Gastrocnemius medialis (tissue), 4 donors: ENCODE data around the gene ACYP2. TPM values are rescaled to one million over a fixed set of nuclear protein-coding genes. Genes with fewer than 3 reads are reported as not detected.
"Not testable (repeated sequence)": the region's sequence is repeated elsewhere in the genome, so short reads cannot be mapped to it uniquely, and the experiment has no call there.

Source experiments
- ATAC-seq, 2 donors: fragments of 150-250 bp; one replicate each; pipeline ENCODE4 v1.9.1; 2016
- DNase-seq, 2 donors: peaks; one replicate each; pipeline ENCODE4 v3.0.0-alpha.2; 2019
- H3K27ac ChIP-seq, 4 donors: fragments of 200-600 bp; sonication (generic); 1 replicate in 1 of 4; 2 replicates in 3 of 4; pipeline ENCODE4 v1.5.1; 2016 to 2018; ENCODE audit warnings: mild to moderate bottlenecking in 2 of 4, moderate library complexity in 1 of 4
- H3K27me3 ChIP-seq, 3 donors: fragments of 200-600 bp; sonication (generic) in 2 of 3; 1 replicate in 1 of 3; 2 replicates in 2 of 3; pipeline versions ENCODE4 v1.5.1 to v1.6.0; 2016 to 2019; ENCODE audit warnings: mild to moderate bottlenecking in 1 of 3, moderate library complexity in 1 of 3
- H3K36me3 ChIP-seq, 2 donors: fragments of 200-600 bp; sonication (generic) in 1 of 2; one replicate each; pipeline ENCODE4 v1.5.1; 2017 to 2018
- H3K4me1 ChIP-seq, 2 donors: fragments of 200-600 bp; sonication (generic) in 1 of 2; one replicate each; pipeline ENCODE4 v1.5.1; 2016 to 2017; ENCODE audit warnings: mild to moderate bottlenecking in 2 of 2
- H3K4me3 ChIP-seq, 4 donors: fragments of 200-600 bp; sonication (generic) in 3 of 4; 1 replicate in 1 of 4; 2 replicates in 3 of 4; pipeline ENCODE4 v1.5.1; 2016 to 2019; ENCODE audit warnings: mild to moderate bottlenecking in 2 of 4
- H3K9me3 ChIP-seq, 3 donors: fragments of 200-600 bp; sonication (generic) in 2 of 3; 1 replicate in 1 of 3; 2 replicates in 2 of 3; pipeline ENCODE4 v1.5.1; 2016 to 2019
- CTCF ChIP-seq, 5 experiments: fragments of 450-650 bp in 3 of 5; fragments of 200-600 bp in 2 of 5; sonication (generic) in 2 of 5; IDR thresholded peaks in 4 of 5; conservative IDR thresholded peaks in 1 of 5; 1 replicate in 4 of 5; 2 replicates in 1 of 5; pipeline ENCODE4 v1.5.1; 2016 to 2019; ENCODE audit warnings: antibody characterized with exemption in 5 of 5, mild to moderate bottlenecking in 3 of 5, moderate library complexity in 3 of 5
- POLR2A ChIP-seq, 2 donors: fragments of 450-650 bp; IDR thresholded peaks; one replicate each; pipeline ENCODE4 v1.6.1; 2017; ENCODE audit warnings: antibody characterized with exemption in 2 of 2, mild to moderate bottlenecking in 2 of 2, moderate library complexity in 2 of 2
- in situ Hi-C, 4 donors: fragments of 200-750 bp; cut with MboI; loops; one replicate each; pipeline versions ENCODE4 v1.15.0 to v1.8.0; 2017; ENCODE audit warnings: low sequenced_read_pairs in 4 of 4
- intact Hi-C: fragments of 100-400 bp; cut with DNase I; formaldehyde crosslinking; loops from one replicate; pipeline ENCODE4 v1.15.1; 2023; ENCODE audit warnings: low total_unique reads
- total RNA-seq, 4 donors: library from RNA; depleted of rRNA; stranded (reverse); fragments of >200 nt; gene quantifications; one replicate each; pipeline versions ENCODE4 v1.1.0 to v1.2.3, GENCODE V29; 2016

The ACYP2 gene
- total RNA-seq, 4 donors from 2014 or later, result 52.9 to 121 (median 107) TPM

GRCh38 chr2:54086157-54086556 lies 29.3 kb upstream of the ACYP2 start:
- no peaks in the 10 kb centered on the region for H3K4me1 ChIP-seq
- H3K4me3 ChIP-seq, result no peak overlapping the region
- H3K27ac ChIP-seq, result no peak overlapping the region
- in situ Hi-C loops (no loop called here), intact Hi-C loops (no loop called here)
- DNase-seq, result no peak
- ATAC-seq, result no peak
- no peaks in the 10 kb centered on the region for H3K36me3 ChIP-seq
- no peaks in the 10 kb centered on the region for H3K27me3 ChIP-seq
- TF ChIP-seq POLR2A (IDR thresholded peaks at IDR 0.05), result no peak
- no peak for TF ChIP-seq CTCF (IDR thresholded peaks at IDR 0.05 in 4 of 5, conservative IDR thresholded peaks at IDR 0.05 in 1 of 5)
- H3K9me3 ChIP-seq, result no peaks in the 10 kb centered on the region

GRCh38 chr2:54088191-54088634 lies 27.2 kb upstream of the ACYP2 start:
- ATAC-seq, result no peak
- Histone ChIP-seq H3K9me3 (no peaks in the 10 kb centered on the region), H3K36me3 (no peaks in the 10 kb centered on the region)

DNA sequence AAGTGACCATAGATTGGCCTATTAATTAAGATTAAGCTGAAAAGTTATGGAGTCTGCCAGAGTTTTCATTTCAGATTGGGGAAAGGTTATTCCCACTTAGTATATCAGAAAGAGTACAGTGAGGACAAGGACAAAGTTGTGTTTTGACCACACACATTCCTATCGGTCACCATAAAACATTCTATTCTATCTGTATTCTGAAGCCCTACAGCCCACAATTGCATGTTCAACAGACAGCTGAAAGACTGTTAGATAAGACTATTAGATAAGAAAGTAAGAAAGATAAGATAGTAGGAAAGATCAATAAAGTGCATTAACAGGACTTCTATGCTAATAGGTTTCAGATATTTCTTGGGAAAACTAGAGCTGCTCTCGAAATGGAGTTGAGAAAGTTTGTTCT lies 26.7 kb upstream of the ACYP2 start:
- intact Hi-C loops (no loop called here), in situ Hi-C loops (no loop called here)
- TF ChIP-seq CTCF (IDR thresholded peaks at IDR 0.05 in 4 of 5, conservative IDR thresholded peaks at IDR 0.05 in 1 of 5) (no peak), POLR2A (IDR thresholded peaks at IDR 0.05) (no peak)
- Histone ChIP-seq H3K27ac (no peak overlapping the region), H3K9me3 (no peaks in the 10 kb centered on the region), H3K4me3 (no peak overlapping the region), H3K4me1 (no peaks in the 10 kb centered on the region), H3K27me3 (no peaks in the 10 kb centered on the region), H3K36me3 (no peaks in the 10 kb centered on the region)
- DNase-seq (no peak), ATAC-seq (no peak)

More at GRCh38 chr2:54088191-54088634, 27.2 kb upstream of the ACYP2 start:
- Histone ChIP-seq H3K4me3 (no peak overlapping the region), H3K27ac (no peak overlapping the region), H3K27me3 (no peaks in the 10 kb centered on the region), H3K4me1 (no peaks in the 10 kb centered on the region)
- no peak for DNase-seq
- in situ Hi-C loops, result no loop called here
- TF ChIP-seq POLR2A (IDR thresholded peaks at IDR 0.05), result no peak
- TF ChIP-seq CTCF (IDR thresholded peaks at IDR 0.05 in 4 of 5, conservative IDR thresholded peaks at IDR 0.05 in 1 of 5), result no peak
- intact Hi-C loops, result no loop called here

- DNase-seq, result no peak
- no peak for ATAC-seq
- Histone ChIP-seq H3K9me3 (no peaks in the 10 kb centered on the region), H3K4me3 (no peak overlapping the region), H3K4me1 (no peaks in the 10 kb centered on the region), H3K36me3 (no peaks in the 10 kb centered on the region), H3K27me3 (no peaks in the 10 kb centered on the region), H3K27ac (no peak overlapping the region)
- TF ChIP-seq CTCF (IDR thresholded peaks at IDR 0.05 in 4 of 5, conservative IDR thresholded peaks at IDR 0.05 in 1 of 5) (no peak), POLR2A (IDR thresholded peaks at IDR 0.05) (no peak)
- in situ Hi-C loops, result no loop called here
- intact Hi-C loops, result no loop called here
These were observed 24.8 kb upstream of the ACYP2 start for GRCh38 chr2:54090521-54091117.

DNA sequence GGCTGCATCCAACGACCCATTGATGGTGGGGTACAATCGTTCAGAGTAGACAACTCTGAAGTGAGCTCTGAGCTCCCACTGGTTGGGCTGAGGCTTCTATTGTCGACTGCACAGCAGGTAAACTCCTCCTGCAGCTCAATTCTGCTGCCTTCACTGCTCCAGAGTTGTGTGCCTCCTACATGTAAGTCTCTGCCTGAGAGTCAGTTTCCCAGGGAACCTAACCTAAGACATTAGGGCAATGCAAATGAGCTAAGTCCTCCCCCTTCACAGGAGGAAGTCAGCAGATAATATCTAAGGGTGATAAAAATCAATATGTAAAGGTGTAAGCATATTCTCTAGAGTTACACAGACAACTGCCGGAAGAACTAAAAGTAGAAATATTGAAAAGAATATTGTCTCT lies 22.5 kb upstream of the ACYP2 start:
- Histone ChIP-seq H3K4me3 (no peak overlapping the region), H3K36me3 (no peaks in the 10 kb centered on the region), H3K27me3 (no peaks in the 10 kb centered on the region), H3K4me1 (peaks cover 0 to 4% of the 10 kb centered on the region in 2 donors), H3K9me3 (no peaks in the 10 kb centered on the region), H3K27ac (no peak overlapping the region)
- no peak for DNase-seq
- TF ChIP-seq POLR2A (IDR thresholded peaks at IDR 0.05) (no peak), CTCF (IDR thresholded peaks at IDR 0.05 in 4 of 5, conservative IDR thresholded peaks at IDR 0.05 in 1 of 5) (no peak)
- in situ Hi-C loops (no loop called here), intact Hi-C loops (no loop called here)
- ATAC-seq, result no peak

GRCh38 chr2:54095406-54095805 lies 20.0 kb upstream of the ACYP2 start:
- ATAC-seq, H3K27ac ChIP-seq, intact Hi-C loops, in situ Hi-C loops, H3K9me3 ChIP-seq, H3K4me3 ChIP-seq, H3K27me3 ChIP-seq, DNase-seq, H3K4me1 ChIP-seq, H3K36me3 ChIP-seq: not testable (repeated sequence)

GRCh38 chr2:54096141-54096540 lies 19.3 kb upstream of the ACYP2 start:
- DNase-seq, H3K4me1 ChIP-seq, ATAC-seq, H3K27me3 ChIP-seq, H3K4me3 ChIP-seq, in situ Hi-C loops, intact Hi-C loops, H3K27ac ChIP-seq, H3K36me3 ChIP-seq, H3K9me3 ChIP-seq: not testable (repeated sequence)
